A549 (cell line): ENCODE measurements around the gene CXCR4.

Experiments used
- CHD2 ChIP-seq: fragments of 150-350 bp; IDR thresholded peaks from 2 replicates; pipeline ENCODE4 v1.6.1; 2014; ENCODE audit warnings: low read length; ENCODE audit not compliant: partially characterized antibody
- JUNB ChIP-seq: fragments of >200 bp; sonication (Bioruptor Twin); formaldehyde crosslinking; IDR thresholded peaks from 2 replicates; pipeline ENCODE4 v1.6.1; 2016
- MAFK ChIP-seq: fragments of 450-650 bp; IDR thresholded peaks from 2 replicates; pipeline ENCODE4 v1.6.1; 2014; ENCODE audit not compliant: partially characterized antibody
- MAX ChIP-seq: IDR thresholded peaks from 2 replicates; pipeline ENCODE4 v1.6.1; 2012
- RCOR1 ChIP-seq: fragments of 150-350 bp; IDR thresholded peaks from 2 replicates; pipeline ENCODE4 v1.6.1; 2014; ENCODE audit warnings: antibody characterized with exemption, low read length, low read depth
- TF ChIP-seq, protein P1 (sequence below): fragments of >200 bp; sonication (Bioruptor Twin); formaldehyde crosslinking; IDR thresholded peaks from 3 replicates; pipeline ENCODE4 v1.5.1; 2016

GRCh38 chr2:136125236-136125635 is 7.3 kb upstream of the CXCR4 start:
- TF ChIP-seq, protein P1, sequence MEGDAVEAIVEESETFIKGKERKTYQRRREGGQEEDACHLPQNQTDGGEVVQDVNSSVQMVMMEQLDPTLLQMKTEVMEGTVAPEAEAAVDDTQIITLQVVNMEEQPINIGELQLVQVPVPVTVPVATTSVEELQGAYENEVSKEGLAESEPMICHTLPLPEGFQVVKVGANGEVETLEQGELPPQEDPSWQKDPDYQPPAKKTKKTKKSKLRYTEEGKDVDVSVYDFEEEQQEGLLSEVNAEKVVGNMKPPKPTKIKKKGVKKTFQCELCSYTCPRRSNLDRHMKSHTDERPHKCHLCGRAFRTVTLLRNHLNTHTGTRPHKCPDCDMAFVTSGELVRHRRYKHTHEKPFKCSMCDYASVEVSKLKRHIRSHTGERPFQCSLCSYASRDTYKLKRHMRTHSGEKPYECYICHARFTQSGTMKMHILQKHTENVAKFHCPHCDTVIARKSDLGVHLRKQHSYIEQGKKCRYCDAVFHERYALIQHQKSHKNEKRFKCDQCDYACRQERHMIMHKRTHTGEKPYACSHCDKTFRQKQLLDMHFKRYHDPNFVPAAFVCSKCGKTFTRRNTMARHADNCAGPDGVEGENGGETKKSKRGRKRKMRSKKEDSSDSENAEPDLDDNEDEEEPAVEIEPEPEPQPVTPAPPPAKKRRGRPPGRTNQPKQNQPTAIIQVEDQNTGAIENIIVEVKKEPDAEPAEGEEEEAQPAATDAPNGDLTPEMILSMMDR: no peak
- TF ChIP-seq JUNB (no peak), MAX (no peak), RCOR1 (no peak), CHD2 (no peak), MAFK (no peak)
